Stimulated activated CD8-positive, alpha-beta memory T cell treated with anti-CD3 and anti-CD28 coated beads, Interleukin-2, amount 100 ng/mL, for 1 hour (primary cell): ENCODE data around the gene S100A10.
A peak's percentile ranks its signal among the peaks of the same experiment; 100 is the strongest.

Experiments
- DNase-seq, 2 donors: peaks; one replicate each; pipeline ENCODE4 v3.0.0-alpha.2; 2020; ENCODE audit warnings: low read depth in 2 of 2

S100A10 gene

GRCh38 chr1:151988405-151988923 lies 5.2 kb downstream of the S100A10 start:
- no peak for DNase-seq

DNA sequence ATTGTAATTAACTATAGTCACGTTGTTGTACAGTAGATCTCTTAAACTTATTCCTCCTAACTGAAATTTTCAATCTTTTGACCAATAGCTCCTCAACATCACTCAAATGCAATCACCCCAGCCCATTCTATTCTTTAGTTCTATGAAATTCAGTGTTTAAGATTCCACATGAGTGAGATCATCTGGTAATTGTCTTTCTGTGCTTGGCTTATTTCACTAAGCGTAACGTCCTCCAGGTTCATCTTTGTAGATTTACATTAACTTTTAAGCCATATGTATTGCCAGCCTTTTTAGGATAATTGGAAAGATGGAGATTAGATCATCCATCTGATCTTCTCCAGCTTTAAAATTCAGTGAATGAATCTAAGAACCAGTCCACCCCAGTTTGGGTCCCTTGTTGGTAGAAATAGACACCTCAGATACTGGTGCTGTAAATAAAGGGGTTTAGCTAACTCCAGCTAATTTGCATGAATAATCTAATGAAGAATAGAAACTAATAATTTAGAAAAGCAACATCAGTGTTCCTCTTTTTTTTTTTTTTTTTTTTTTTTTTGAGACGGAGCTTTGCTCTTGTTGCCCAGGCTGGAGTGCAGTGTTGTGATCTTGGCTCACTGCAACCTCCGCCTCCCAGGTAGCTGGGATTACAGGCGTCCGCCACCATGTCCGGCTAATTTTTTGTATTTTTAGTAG lies 7.0 kb downstream of the S100A10 start:
- DNase-seq = no peak

DNA sequence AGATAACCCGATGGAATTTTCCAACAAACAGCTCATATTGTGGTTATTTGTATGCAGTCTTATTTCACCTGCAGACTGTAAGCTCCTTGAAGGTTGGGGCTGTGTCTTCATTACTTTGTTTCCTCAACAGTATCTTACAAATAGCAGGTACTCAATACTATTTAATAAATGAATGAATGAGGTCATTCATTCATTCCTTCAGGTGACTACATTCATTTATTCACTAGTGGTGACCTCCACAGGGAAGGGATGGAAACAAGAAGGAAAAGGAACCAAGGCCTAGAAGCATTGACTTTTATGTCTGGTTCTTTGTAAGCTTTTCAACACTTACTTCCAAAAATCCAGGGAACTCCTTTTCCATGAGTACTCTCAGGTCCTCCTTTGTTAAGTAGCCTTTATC lies 7.9 kb downstream of the S100A10 start:
- no peak for DNase-seq

DNA sequence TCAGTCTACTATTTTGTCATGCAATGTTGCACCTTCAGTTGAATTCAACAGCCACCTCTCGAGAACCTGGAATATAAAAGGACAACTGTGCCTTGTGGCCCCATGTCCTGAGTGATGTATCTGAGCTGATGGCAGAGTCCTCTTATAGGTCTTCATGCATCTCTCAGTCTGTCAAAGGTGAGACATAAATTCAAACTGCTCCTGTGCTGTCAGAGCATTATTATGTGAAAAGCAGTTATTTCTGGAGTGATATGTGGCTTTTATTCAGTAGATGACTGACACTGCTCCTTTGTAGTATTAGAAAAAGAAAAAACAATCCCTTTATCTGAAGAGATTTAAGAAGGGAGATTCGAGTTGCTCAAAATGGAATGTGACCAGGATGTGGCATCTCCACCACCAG lies 8.4 kb downstream of the S100A10 start:
- no peak for DNase-seq

DNA sequence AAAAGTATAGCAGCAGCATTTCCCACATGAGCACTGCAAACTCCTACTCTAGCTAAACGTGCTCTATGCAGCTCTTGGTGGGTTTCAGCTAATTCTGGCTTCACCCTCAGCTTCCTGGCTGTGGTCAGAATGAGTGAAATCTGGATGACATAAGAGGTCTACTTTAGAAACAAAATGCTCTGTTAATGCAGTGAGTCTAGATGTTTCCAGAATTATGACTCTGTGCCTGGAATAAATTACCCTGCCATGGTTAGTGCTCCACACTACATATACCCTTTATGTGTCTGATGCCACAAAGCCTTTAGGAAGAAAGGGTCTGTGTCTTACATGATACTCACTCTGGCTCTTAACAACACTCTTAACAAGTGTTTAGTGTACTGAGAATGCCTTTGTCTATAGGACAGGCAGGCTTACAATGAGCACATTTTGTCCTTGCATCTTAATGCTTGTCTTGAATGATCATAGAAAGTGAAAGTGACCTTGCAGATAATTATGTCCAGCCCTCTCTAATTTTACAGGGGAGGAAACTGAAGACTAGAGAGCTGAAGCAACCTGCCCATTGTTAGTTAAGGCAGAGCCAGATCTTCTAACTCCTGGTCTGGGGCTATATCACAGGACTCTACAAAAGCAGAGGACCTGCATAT lies 9.2 kb downstream of the S100A10 start:
- peak in 1 of 2 donors; percentile 27 for DNase-seq

DNA sequence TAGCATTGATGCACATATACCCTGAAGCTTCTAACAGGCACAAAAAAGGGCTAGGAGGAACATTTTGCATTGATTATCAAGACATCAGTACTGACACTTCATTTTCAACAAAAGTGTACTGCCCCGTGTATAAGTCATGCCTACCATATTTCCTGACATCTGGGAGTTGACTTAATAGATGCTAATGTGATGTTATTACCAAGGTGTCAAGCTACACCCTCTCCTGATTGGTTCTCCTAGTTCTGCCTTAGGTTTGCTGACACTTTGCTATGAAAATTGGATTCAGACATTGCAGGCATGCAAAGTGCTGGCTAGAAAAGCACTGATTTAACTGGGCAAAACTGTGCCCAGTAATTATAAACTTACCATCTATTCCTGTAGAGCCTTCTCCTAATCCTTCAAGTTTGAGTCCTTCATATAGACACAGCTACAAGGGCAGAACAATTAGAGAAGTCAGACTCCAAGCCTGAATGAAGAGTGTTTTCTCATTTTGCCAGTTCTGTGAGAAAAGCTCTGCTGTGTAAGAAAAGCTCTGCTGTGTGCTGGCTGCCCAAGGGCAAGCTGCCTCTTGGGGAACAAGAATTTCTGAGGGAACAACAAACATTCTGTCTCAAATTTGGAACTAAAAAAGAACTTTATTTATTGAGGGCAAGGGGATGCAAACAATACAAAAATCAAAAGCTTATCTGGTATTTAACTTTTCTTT lies 11.2 kb downstream of the S100A10 start:
- no peak for DNase-seq

DNA sequence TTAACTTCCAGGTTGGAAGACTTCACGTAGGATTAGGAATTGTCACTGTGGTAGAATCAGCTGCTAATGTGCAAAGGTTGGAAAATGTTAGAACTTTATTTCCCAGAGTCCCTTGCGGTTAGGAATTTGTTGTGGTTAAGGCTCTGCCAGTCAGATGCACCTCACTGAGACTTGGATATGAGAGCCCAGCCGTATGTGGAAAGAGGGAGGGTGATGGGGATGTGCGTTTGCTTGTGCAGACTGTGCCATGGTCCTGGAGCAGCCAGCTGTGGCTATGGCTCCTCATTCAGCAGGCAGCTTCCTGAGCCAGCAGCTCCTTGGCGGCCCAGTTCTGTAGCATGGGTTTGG lies 12.5 kb downstream of the S100A10 start:
- no peak for DNase-seq

DNA sequence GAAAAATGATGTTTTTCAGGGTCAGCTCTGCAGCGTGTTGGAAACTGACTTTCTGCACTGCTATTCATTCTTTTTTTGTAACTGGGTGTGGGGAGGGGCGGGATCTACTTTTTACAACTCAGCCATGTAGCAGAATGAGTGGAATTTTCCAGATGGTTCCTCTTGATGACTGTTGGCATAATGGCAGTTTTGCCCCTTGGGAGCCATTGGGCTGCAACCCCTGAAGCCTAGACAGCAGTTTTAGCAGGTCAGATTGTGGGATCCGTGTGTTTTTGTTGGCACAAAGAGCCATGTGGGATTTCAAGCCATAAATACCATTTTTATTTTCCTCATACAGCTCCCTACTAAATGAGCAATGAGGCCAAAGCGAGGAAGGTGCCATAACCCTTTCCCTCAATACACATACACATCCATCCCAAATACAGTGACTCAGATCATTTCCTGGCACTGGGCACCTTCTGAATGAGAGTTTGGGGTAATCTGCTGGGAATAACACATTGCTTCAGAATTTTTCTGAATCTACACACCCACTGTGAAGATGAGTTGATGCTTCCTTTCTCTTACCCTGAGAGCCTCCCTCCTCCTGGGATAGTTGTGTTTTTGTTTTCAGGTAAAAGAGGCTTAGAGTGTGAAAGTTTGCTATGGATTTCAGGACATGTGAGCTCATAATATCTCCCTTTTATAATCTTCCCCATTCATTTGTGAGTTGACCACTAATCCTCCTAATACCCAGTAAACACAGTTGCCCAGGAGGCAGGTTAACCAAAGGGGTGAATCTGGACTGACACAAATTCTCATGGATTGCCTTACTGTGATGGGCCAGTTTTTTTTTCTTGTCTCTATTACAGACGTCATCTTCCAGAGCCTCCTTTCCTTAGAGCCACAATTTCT lies 13.1 kb downstream of the S100A10 start:
- DNase-seq = no peak

- DNase-seq = no peak
These were observed 14.7 kb downstream of the S100A10 start for GRCh38 chr1:151978922-151979321.

- no peak for DNase-seq
These were observed 15.9 kb downstream of the S100A10 start for GRCh38 chr1:151977662-151978230.

DNA sequence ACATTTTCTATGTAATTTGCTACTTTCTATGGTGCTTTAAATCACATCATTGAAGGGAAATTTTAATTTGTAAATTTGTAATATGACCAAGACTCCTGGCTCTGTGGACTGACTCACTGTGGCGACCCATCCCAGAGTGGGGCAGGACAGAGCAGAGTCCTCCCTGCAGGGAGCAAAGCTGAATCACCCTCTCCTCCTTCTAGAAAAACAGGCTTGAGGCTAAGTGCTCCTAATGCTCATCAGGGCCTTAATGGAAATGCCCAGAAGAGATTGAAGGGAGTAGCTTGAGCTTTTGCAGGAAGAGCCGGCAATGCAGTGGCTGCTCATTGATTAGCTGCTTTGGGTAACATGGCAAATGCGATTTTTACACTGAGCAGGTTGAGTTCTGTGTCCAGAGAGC lies 16.8 kb downstream of the S100A10 start:
- DNase-seq = no peak

GRCh38 chr1:151976015-151976343 lies 17.7 kb downstream of the S100A10 start:
- no peak for DNase-seq

- no peak for DNase-seq
These were observed 18.2 kb downstream of the S100A10 start for GRCh38 chr1:151975311-151976014.

- no peak for DNase-seq
These were observed 21.0 kb downstream of the S100A10 start for GRCh38 chr1:151972542-151973248.

DNA sequence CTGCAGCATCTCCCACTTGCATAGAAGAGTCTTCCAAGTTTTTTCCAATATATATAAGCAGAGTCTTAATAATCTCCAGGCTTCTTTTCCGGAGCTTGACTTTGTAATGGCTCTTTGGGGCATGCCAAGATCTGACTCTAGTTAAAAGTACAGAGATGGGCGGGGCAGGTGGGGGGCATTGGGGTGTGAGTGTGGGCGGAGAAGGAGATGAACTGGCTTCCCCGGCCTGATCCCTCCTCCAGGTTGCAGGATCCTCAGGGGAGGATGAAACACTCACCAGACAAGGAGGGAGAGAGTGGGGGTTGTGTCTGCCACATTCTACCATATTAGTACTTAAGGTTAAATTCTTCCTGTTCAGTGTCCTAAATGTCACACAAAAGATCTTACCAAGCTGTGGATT lies 23.0 kb downstream of the S100A10 start:
- DNase-seq = no peak

DNA sequence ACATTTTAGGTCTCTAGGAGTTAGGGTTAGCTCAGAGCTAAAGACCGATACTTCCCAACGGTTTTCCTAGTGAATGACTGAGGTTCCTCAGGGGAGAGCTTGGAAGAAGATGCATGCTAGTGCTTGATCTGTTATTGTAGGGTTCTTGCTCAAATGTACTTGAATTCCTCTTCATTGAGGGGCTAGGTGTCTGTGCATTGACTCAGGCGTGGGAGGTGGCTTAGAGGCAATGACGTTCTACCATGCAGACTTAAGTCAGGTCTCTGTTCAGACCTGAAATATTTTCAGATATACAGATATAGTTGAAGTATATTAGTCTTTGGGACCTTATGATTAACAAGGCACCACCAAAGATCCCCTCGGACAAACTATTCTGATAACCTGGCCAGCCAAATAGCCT lies 23.5 kb downstream of the S100A10 start:
- DNase-seq = no peak

DNA sequence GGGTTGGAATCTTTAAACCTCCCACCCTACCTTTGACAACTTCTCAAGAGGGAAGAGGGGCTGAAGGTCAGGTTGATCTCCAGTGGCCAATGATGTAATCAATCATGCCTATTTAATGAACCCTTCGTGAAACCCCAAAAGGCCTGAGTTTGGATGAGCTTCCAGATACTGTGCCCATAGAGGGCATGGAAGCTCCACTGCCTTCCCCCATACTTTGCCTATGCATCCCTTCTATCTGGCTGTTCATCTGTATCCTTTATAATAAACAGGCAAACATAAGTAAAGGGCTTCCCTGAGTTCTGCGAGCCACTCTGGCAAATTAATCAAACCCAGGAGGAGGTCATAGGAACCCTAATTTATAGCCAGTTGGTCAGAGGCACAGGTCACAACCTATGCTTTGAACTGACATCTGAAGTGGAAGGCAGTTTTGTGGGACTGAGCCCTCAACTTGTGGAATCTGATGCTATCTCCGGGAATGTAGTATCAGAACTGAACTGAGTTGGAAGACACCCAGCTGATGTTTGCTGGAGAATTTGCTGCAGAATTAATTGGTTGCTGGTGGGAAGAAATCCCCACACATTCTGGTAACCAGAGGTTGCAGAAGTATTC lies 24.8 kb downstream of the S100A10 start:
- no peak for DNase-seq

DNA sequence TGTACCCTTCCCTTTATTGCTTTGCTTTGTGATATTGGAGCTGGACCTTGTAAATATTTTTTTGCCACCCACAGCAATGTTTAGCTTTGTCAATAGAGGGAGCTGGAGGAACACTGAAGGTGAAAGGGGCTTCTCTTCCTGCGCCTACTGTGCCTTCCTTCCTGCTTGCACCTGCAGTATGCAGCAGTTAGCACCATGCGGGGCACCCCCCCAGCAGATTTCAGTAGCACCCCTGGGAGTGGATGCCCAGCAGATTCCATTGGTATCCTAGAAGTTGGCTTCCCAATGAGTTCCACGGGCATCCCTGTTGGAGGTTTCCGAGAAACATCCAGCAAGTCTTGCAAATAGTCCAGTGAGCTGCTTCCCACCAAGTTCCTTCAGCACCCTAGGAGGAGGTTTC lies 25.6 kb downstream of the S100A10 start:
- DNase-seq = no peak

- no peak for DNase-seq
These were observed 26.6 kb downstream of the S100A10 start for GRCh38 chr1:151967091-151967490.

- no peak for DNase-seq
These were observed 27.6 kb downstream of the S100A10 start for GRCh38 chr1:151966061-151966460.
